NCI-H128 (cell line): Measurements from ENCODE around the gene HBQ1.
"Not testable (repeated sequence)": the region's sequence is repeated elsewhere in the genome, so short reads cannot be mapped to it uniquely, and the experiment has no call there.

Experiments used
- DNase-seq: peaks from one replicate; lab custom pipeline; 2025; ENCODE audit not compliant: unreplicated experiment; lab: John Stamatoyannopoulos, UW

The HBQ1 gene

DNA sequence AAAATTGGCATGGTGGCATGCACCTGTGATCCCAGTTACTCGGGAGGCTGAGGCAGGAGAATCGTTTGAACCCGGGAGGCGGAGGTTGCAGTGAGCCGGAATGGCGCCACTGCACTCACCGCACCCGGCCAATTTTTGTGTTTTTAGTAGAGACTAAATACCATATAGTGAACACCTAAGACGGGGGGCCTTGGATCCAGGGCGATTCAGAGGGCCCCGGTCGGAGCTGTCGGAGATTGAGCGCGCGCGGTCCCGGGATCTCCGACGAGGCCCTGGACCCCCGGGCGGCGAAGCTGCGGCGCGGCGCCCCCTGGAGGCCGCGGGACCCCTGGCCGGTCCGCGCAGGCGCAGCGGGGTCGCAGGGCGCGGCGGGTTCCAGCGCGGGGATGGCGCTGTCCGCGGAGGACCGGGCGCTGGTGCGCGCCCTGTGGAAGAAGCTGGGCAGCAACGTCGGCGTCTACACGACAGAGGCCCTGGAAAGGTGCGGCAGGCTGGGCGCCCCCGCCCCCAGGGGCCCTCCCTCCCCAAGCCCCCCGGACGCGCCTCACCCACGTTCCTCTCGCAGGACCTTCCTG is at the start of gene HBQ1:
Gene HBQ1, plus strand, starts transcription at position 359 of the 575 bp plus-strand sequence. Its CDS starts 28 bp downstream, at position 387.
- no peak for DNase-seq

GRCh38 chr16:130533-131173 is 49.6 kb upstream of the HBQ1 start:
- DNase-seq, result no peak

DNA sequence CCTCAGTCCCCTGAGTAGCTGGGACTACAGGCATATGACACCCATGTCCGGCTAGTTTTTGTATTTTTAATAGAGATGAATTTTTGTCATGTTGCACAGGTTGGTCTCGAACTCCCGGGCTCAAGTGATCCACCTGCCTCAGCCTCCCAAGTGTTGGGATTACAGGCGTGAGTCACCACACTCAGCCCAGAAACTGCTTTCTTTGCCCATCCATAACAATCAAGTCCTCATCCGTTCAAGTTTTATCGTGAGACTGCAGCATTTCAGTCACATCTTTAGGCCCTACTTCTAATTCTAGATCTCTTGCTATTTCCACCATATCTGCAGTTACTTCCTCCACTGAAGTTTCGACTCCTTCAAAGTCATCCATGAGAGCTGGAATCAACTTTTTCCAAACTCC is 48.1 kb upstream of the HBQ1 start:
- no peak for DNase-seq

DNA sequence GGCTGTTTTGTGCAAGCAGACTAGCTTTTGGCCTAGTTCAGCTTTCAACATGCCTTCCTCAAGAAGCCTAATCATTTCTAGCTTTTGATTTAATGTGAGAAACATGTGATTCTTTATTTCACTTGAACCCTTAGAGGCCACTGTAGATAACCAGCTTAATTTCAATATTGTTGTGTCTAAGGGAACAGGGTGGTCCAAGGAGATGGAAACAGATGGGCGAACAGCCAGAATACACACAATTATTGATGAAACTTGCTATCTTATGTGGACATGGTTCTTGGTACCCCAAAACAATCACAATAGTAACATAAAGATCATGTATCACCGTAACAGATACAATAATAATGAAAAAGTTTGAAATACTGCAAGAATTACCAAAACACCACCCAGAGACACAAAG is 46.5 kb upstream of the HBQ1 start:
- no peak for DNase-seq

DNA sequence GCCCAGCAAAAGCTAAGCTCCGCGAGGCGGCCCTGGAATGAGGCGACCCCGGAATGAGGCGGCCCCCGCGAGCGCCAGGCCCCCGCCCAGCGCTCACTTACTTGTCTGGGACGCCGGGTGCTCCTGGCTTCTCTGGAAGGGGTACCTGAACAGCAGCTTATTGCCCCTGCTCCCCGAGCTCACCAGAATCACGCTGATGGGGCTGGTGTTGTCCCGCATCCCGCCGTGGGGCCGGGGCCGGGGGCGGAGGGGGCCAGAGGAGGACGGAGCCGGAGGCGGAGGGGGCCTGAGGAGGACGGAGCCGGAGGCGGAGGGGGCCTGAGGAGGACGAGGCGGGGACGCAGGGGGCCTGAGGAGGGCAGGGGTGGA is 42.2 kb upstream of the HBQ1 start:
- DNase-seq, result no peak

GRCh38 chr16:140175-140857 is 39.9 kb upstream of the HBQ1 start:
- DNase-seq, result no peak

DNA sequence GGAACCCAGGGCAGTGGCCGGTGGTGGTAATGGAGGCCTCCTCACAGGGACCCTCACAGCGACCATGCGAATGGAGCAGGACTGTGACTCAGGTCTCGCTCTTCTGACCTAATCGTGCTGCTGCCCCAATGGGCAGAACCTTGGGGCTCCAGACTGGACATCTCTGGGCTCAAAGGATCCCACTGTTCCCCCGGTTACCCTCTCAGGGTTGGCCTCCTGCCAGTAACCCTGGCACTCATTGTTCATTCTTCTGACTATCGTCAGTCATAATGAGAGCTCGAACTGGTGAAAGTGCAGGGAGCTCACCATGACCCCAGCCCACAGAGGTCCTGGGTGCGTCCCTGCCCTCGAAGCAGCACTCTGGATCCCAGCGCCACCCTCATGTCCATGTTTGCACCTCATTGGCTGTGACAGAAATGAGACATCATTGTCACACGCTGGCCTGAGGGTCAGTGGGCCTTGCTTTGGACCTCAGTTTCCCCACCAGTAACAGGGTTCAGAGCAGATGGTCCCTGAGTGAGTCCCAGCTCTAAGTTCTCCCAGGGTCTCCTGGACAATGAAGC is 37.8 kb upstream of the HBQ1 start:
- DNase-seq, result no peak

DNA sequence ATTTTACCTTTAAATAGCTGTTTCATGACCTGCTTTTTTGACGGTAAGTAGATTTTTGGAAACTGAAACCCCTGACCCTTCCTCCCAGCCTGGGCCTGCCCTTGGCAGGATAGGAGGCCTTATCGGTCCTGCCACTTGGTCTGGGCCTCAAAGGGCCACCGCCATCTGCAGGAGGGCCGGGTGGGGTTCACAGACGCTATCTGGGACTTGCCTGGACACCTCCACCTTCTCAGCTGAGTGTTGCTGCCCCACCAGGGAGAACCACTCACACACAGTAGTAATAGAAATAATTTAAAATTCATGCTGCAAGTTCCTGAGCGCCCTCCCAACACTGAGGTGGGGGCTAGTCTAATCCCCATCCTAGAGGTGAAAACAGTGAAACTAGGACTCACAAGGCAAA is 37.2 kb upstream of the HBQ1 start:
- no peak for DNase-seq

DNA sequence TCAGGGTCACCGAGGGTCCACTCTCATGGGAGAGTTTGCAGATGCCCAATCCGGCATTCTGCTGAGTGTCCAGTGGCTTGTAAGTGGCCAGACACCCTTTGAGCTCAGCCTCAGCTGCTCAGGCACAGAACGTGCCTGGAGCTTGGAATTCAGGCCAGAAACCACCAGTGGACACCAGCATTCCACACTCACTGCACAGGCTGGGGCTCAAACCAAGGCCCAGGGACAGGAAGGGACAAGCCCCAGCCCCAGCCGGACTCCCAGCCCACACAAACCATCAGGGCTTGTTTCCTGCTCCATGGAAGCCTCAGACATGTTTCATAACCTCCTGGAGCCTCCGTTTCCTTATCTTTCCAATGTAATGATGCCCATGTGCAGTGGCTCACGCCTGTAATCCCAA is 36.8 kb upstream of the HBQ1 start:
- DNase-seq, result no peak

- no peak for DNase-seq
Observed at GRCh38 chr16:144797-145252, 35.4 kb upstream of the HBQ1 start.

DNA sequence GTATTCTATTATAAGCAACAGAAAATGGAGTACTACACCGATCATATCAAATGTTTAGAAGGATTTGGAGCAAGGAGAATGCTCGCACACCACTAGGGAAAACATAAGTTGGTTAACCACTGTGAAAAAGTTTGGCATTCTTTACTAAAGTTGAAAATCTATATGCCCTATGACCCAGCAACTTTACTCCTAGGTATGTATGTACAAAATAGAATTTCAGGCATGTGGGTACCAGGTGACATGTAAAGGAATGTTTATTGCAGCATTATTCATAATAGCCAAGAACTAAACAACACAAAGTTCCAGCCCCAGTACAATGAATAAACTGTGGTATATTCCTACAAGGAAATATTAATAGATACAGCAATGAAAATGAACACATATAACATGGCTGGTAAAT is 33.6 kb upstream of the HBQ1 start:
- DNase-seq, result no peak

GRCh38 chr16:149024-149660 is 31.1 kb upstream of the HBQ1 start:
- no peak for DNase-seq

GRCh38 chr16:152141-153128 is 27.8 kb upstream of the HBQ1 start, which contains the start of gene HBZ:
Gene HBZ, plus strand, starts transcription at chr16:152644. Its CDS starts 266 bp downstream, at chr16:152910.
- DNase-seq, result no peak

GRCh38 chr16:153129-153521 is 27.1 kb upstream of the HBQ1 start:
- not testable (repeated sequence) for DNase-seq

GRCh38 chr16:153550-154216 is 26.6 kb upstream of the HBQ1 start:
- DNase-seq, result not testable (repeated sequence)

- no peak for DNase-seq
Observed at GRCh38 chr16:154217-155030, 25.8 kb upstream of the HBQ1 start.

- no peak for DNase-seq
Observed at GRCh38 chr16:155031-155398, 25.2 kb upstream of the HBQ1 start.

DNA sequence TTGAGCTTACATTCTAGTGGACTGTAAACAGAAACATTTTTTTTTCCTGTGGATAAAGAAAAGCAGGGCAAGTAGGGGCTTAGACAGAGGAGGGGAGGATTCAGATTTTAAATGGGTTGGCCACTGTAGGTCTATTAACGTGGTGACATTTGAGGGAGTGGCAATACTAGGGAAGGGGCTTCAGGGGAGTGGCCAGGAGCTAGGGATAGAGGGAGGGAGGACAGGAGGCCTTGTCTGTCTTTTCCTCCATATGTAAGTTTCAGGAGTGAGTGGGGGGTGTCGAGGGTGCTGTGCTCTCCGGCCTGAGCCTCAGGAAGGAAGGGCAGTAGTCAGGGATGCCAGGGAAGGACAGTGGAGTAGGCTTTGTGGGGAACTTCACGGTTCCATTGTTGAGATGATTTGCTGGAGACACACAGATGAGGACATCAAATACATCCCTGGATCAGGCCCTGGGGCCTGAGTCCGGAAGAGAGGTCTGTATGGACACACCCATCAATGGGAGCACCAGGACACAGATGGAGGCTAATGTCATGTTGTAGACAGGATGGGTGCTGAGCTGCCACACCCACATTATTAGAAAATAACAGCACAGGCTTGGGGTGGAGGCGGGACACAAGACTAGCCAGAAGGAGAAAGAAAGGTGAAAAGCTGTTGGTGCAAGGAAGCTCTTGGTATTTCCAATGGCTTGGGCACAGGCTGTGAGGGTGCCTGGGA is 21.0 kb upstream of the HBQ1 start:
- DNase-seq, result no peak
